NCI-H2029 (cell line): ENCODE results near the gene MC3R.
"Not testable (repeated sequence)": the region's sequence is repeated elsewhere in the genome, so short reads cannot be mapped to it uniquely, and the experiment has no call there.

Experiments
- DNase-seq: peaks from one replicate; lab custom pipeline; 2025; lab: John Stamatoyannopoulos, UW

The MC3R gene

GRCh38 chr20:56247954-56248782 lies at the start of gene MC3R:
Gene MC3R (plus strand): TSS chr20:56248732. CDS start chr20:56248844, 112 bp downstream.
- DNase-seq: no peak

- no peak for DNase-seq
These were observed 48.1 kb upstream of the MC3R start for GRCh38 chr20:56200456-56200855.

- DNase-seq: no peak
These were observed 45.9 kb upstream of the MC3R start for GRCh38 chr20:56202493-56203077.

- no peak for DNase-seq
These were observed 44.3 kb upstream of the MC3R start for GRCh38 chr20:56204206-56204605.

- no peak for DNase-seq
These were observed 43.2 kb upstream of the MC3R start for GRCh38 chr20:56205346-56205745.

- DNase-seq: no peak
These were observed 40.9 kb upstream of the MC3R start for GRCh38 chr20:56207656-56208055.

- no peak for DNase-seq
These were observed 40.4 kb upstream of the MC3R start for GRCh38 chr20:56208121-56208520.

- no peak for DNase-seq
These were observed 37.5 kb upstream of the MC3R start for GRCh38 chr20:56211051-56211450.

GRCh38 chr20:56212091-56212490 lies 36.4 kb upstream of the MC3R start:
- no peak for DNase-seq

- DNase-seq: no peak
These were observed 35.2 kb upstream of the MC3R start for GRCh38 chr20:56213321-56213720.

- DNase-seq: no peak
These were observed 33.4 kb upstream of the MC3R start for GRCh38 chr20:56215115-56215514.

GRCh38 chr20:56217829-56218228 lies 30.7 kb upstream of the MC3R start:
- no peak for DNase-seq

GRCh38 chr20:56221186-56221585 lies 27.3 kb upstream of the MC3R start:
- DNase-seq: not testable (repeated sequence)

- DNase-seq: no peak
These were observed 26.3 kb upstream of the MC3R start for GRCh38 chr20:56222201-56222600.

- DNase-seq: no peak
These were observed 25.6 kb upstream of the MC3R start for GRCh38 chr20:56222945-56223344.

GRCh38 chr20:56223352-56223751 lies 25.2 kb upstream of the MC3R start:
- no peak for DNase-seq

- DNase-seq: no peak
These were observed 20.5 kb upstream of the MC3R start for GRCh38 chr20:56228021-56228420.

- no peak for DNase-seq
These were observed 18.7 kb upstream of the MC3R start for GRCh38 chr20:56229812-56230211.

- DNase-seq: no peak
These were observed 14.4 kb upstream of the MC3R start for GRCh38 chr20:56234110-56234509.

- no peak for DNase-seq
These were observed 11.2 kb upstream of the MC3R start for GRCh38 chr20:56237335-56237734.

GRCh38 chr20:56244259-56244658 lies 4.3 kb upstream of the MC3R start:
- DNase-seq: no peak

- DNase-seq: no peak
These were observed 2.8 kb upstream of the MC3R start for GRCh38 chr20:56245761-56246160.

GRCh38 chr20:56249244-56249955 lies 868 bp downstream of the MC3R start:
- DNase-seq: no peak
